ENCODE measurements around the gene MYBPC1.
"Not testable (repeated sequence)": the region's sequence is repeated elsewhere in the genome, so short reads cannot be mapped to it uniquely, and the experiment has no call there.

The MYBPC1 gene

GRCh38 chr12:101654442-101654841 lies 59.7 kb downstream of the MYBPC1 start:
- no peak for DNase-seq (ENCODE audit: low read depth in 2 of 2)

GRCh38 chr12:101655393-101655792 lies 60.6 kb downstream of the MYBPC1 start:
- DNase-seq (ENCODE audit: low read depth in 2 of 2) = no peak

GRCh38 chr12:101660662-101661061 lies 65.9 kb downstream of the MYBPC1 start:
- not testable (repeated sequence) for DNase-seq (ENCODE audit: low read depth in 2 of 2)

DNA sequence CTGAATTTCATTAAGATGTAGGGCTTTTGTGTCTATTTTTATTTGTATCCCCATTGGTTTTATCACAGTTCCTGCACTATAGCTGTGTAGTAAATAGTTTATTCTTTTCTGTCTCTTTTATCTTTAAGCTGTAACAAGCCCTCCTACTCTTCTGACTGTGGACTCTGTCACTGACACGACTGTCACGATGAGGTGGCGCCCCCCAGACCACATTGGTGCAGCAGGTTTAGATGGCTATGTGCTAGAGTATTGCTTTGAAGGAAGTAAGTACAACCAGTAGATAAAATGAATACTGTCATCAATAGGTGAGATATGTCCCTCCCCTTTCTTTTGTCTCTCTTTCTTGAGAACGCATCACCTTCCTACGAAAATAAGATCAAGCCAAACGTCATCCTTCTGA lies 68.5 kb downstream of the MYBPC1 start:
- DNase-seq (ENCODE audit: low read depth in 2 of 2) = no peak

DNA sequence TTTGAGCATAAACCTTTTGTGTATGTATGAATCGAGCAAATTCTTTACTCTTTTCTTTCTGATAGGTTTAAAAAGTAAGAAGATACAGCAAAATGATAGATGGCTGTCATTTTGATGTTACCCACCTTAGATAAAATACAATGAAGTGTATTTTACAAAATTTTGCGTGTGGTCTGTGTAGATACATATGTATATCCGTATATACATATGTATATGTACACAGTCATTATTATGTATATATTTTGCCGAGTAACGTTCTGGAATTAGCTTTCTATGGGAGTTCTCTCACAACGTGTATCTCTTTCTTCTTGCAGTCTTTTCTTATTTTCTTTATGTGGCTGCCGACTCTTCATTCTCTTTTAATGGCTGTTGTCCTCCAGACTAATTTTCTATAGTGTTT lies 70.2 kb downstream of the MYBPC1 start:
- no peak for DNase-seq (ENCODE audit: low read depth in 2 of 2)

- no peak for DNase-seq (ENCODE audit: low read depth in 2 of 2)
Observed at GRCh38 chr12:101666052-101666728, 71.4 kb downstream of the MYBPC1 start.

- DNase-seq (ENCODE audit: low read depth in 2 of 2) = no peak
Observed at GRCh38 chr12:101667591-101667990, 72.8 kb downstream of the MYBPC1 start.

DNA sequence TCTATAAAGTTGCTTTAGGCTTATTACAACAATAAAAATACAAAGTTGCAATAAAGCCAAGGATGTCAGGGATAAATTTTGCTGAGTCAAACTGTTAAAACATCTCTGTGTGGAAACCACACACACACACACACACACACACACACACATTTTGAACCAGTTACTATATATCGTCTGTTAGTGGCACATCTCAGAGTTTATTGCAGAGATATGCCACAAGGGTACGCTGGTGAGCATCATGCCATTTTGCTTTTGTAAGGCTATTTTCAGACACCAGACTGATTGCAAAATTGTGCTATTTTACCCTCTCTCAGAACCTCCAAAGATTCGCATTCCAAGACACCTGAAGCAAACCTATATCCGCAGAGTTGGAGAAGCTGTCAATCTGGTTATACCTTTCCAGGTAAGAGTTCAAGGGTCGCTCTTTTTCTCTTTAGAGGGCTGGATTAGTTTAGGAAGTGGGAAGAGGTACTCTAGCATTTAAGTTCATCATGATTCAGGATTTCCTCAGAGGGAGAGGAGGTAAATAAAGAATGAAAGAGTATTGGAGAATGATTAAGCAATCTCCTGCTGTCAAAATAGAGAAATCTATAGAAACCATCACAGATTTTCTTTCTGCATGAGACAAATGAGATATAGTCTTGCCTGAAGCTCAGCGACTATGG lies 75.4 kb downstream of the MYBPC1 start:
- DNase-seq (ENCODE audit: low read depth in 2 of 2) = no peak

GRCh38 chr12:101671157-101671791 lies 76.5 kb downstream of the MYBPC1 start:
- no peak for DNase-seq (ENCODE audit: low read depth in 2 of 2)

- DNase-seq (ENCODE audit: low read depth in 2 of 2) = no peak
Observed at GRCh38 chr12:101671833-101672232, 77.1 kb downstream of the MYBPC1 start.

GRCh38 chr12:101675555-101675954 lies 80.8 kb downstream of the MYBPC1 start:
- no peak for DNase-seq (ENCODE audit: low read depth in 2 of 2)

- DNase-seq (ENCODE audit: low read depth in 2 of 2) = not testable (repeated sequence)
Observed at GRCh38 chr12:101676497-101676896, 81.7 kb downstream of the MYBPC1 start.

DNA sequence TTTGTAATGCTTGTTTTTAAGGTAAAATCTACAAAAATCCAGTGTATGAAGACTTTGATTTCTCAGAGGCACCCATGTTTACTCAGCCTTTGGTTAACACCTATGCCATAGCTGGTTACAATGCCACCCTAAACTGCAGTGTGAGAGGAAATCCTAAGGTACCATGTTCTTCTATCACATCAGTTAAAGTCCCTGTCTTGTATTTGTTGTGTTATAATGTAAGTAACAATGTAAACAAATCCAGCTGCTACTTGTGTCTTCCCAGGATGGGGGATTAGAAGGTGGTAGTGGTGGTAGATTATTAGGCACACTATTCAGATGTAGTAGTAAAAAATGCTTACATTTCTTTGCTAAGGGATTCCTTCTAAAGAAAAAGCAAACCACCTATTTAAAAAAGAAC lies 83.3 kb downstream of the MYBPC1 start:
- no peak for DNase-seq (ENCODE audit: low read depth in 2 of 2)

DNA sequence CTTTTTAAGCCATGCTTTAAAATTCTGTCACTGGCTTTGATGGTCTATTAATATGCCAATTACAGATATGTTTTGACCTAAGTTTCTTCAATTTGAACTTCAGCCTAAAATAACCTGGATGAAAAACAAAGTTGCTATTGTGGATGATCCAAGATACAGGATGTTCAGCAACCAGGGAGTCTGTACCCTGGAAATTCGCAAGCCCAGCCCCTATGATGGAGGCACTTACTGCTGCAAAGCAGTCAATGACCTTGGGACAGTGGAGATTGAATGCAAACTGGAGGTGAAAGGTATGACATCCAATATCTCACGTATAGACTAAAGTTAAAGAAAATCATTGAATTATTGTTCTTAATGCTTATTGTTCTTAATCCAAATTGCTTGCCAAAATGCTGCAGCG lies 85.5 kb downstream of the MYBPC1 start:
- DNase-seq (ENCODE audit: low read depth in 2 of 2) = no peak

DNA sequence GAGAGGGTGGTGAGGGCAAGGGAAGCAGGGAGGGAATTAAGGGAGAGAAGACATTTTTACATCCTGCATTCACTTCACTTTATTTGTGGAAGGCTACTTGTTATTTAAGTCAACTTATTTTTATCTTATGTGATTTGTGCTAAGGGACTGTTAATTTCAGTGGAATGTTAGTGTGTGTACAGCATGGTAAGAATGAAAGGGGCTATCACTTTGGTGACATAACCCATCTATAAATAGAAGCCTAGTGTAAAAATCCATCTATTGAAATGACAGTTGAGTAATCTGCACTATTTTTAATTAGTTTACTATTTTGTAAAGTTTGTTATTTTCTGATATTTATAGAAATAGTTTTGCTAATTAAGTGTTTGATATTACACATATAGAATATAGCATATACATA lies 85.9 kb downstream of the MYBPC1 start:
- no peak for DNase-seq (ENCODE audit: low read depth in 2 of 2)

- not testable (repeated sequence) for DNase-seq (ENCODE audit: low read depth in 2 of 2)
Observed at GRCh38 chr12:101681627-101682026, 86.9 kb downstream of the MYBPC1 start.

- no peak for DNase-seq (ENCODE audit: low read depth in 2 of 2)
Observed at GRCh38 chr12:101685092-101685491, 90.3 kb downstream of the MYBPC1 start.

DNA sequence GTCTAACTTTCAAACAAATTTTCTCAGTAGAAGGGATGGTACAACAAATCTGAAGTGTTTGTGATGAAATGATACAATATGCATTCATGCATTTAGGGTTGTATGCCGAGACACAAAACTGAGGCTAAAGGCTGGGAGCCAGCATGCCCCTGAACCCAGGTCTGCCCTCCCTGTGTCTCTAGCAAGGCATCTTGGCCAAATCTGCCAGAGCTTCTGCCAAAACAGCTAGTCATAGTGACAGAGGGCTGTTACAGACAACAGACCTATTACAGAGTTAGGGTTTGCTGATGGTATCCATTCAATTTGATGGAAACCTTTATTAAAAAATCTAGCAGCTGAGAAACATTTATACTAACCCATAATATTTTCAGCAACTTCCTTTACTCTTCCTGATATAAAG lies 91.4 kb downstream of the MYBPC1 start:
- no peak for DNase-seq (ENCODE audit: low read depth in 2 of 2)

DNA sequence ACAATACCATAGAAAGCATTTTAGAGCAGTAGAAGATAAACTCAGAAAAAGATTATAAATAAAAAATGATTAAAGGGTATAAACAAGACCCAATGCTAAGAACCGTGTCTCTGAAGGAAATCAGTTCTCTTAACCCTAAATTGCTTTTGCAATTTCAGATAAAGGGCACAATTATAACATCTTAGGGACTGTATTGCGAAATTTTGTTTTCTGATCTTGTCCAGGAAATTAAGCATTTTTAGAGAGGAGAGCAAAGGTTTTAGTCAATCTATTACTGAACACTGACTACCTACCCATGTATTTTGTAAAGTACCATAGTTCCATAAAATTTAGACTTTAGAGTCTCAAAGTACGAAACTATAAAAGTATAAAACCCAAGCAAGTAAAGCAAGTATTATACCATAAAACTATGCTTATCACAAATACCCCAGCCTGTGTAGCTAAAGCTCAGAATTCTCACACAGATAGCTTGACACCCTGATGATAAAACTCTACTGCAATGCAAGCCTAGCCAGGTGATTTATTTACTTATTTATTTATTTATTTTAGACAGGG lies 95.8 kb downstream of the MYBPC1 start:
- no peak for DNase-seq (ENCODE audit: low read depth in 2 of 2)

- no peak for DNase-seq (ENCODE audit: low read depth in 2 of 2)
Observed at GRCh38 chr12:101691503-101692096, 96.8 kb downstream of the MYBPC1 start.

GRCh38 chr12:101694297-101694848 lies 99.6 kb downstream of the MYBPC1 start:
- no peak for DNase-seq (ENCODE audit: low read depth in 2 of 2)

- DNase-seq (ENCODE audit: low read depth in 2 of 2) = no peak
Observed at GRCh38 chr12:101694986-101695385, 100.2 kb downstream of the MYBPC1 start.
